ENCODE results near the gene PEX5L.
"Not testable (repeated sequence)": the region's sequence is repeated elsewhere in the genome, so short reads cannot be mapped to it uniquely, and the experiment has no call there.

The PEX5L gene

DNA sequence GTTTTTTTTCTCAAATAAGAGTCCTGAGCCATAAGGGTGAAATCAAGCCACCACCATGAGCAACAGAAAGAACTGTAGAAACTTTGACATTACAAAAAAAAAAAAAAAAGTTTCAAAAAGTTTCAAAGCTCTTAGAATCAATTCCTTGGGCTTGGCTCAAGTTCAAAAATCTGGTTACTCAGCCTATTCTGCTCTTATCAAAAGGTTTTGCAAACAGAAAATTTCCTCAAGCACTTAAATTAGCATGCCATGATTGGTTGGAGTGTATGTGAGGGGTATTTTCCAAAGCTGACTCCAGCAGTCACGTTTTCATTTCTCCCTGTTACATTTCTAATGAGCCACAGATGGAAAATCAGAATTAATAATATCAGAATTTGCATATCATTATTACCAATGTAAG, 12.1 kb upstream of the PEX5L start:
- TF ChIP-seq POLR2A (IDR thresholded peaks at IDR 0.05; ENCODE audit: low read depth, low read length): no peak
- no peak for FAIRE-seq
- DNase-seq (ENCODE audit: insufficient read length, low spot score): no peak

- DNase-seq (ENCODE audit: insufficient read length, low spot score): no peak
- TF ChIP-seq POLR2A (IDR thresholded peaks at IDR 0.05; ENCODE audit: low read depth, low read length): no peak
- FAIRE-seq: no peak
Measured at GRCh38 chr3:180048103-180048502, 11.4 kb upstream of the PEX5L start.

DNA sequence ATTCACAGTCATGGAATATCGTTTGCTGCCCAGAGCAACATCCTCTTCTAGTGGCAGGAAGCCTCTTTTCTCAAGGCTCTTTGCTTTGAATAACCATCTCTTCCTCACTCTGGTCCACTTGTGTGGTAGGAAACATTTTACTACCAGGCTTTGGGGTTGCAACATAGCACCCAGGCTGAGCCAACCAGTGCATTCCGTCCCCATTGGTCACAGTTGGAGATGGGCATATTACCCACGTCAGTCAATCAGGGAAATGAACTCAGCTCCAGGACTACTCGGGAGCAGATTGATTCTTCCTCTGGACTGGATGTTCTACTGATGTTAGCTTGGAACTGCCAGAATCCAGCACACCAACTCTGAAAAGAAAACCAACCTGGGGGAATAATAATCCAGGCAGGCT, 4.2 kb upstream of the PEX5L start:
- TF ChIP-seq POLR2A (IDR thresholded peaks at IDR 0.05; ENCODE audit: low read depth, low read length): no peak
- DNase-seq (ENCODE audit: insufficient read length, low spot score) (no peak), FAIRE-seq (peak; percentile 80)

- no peak for FAIRE-seq
- no peak for TF ChIP-seq POLR2A (IDR thresholded peaks at IDR 0.05; ENCODE audit: low read depth, low read length)
- DNase-seq (ENCODE audit: insufficient read length, low spot score): no peak
Measured at GRCh38 chr3:180036092-180036670, 556 bp downstream of the PEX5L start.

DNA sequence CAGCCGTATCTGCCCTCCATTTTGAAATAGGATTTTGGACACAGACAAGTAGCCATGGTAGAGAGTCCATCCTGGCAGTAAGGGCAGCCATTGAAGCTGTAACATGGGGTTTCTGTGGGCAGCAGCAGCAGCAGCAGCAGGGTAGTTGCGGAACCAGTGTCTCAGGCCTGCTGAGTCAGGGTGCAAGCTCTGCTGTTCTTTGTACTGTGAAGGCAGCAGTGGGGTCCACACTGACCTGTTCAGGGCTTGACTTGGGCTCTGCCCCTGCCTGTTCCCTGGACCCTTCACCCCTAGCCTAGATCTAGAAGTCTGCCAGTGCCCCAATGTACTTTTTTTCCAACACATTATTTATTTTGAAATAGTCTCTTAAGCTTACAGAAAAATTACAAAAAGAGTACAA, 9.7 kb downstream of the PEX5L start:
- DNase-seq (ENCODE audit: insufficient read length, low spot score) (no peak), FAIRE-seq (no peak)
- no peak for TF ChIP-seq POLR2A (IDR thresholded peaks at IDR 0.05; ENCODE audit: low read depth, low read length)

GRCh38 chr3:180018543-180018942, 18.2 kb downstream of the PEX5L start:
- FAIRE-seq: no peak
- DNase-seq (ENCODE audit: insufficient read length, low spot score): no peak
- TF ChIP-seq POLR2A (IDR thresholded peaks at IDR 0.05; ENCODE audit: low read depth, low read length): no peak

DNA sequence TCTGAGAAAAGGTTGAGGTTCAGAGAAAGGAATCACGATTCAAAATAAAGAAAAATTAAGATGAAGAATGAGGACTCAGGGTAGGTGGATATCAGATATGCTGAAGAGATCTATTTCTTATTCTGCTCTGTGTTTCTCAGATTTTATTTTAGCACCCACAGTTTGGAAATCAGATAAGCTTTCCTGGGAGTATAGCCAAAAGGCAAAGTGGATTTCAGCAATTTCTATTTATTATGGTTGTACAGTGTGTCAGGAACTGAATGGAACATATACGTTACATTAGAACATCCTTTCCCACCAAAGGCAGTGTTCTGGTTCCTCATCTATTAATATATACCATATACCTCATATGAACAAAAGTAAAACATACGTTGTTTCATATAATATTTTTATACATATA, 18.9 kb downstream of the PEX5L start:
- FAIRE-seq (no peak), DNase-seq (ENCODE audit: insufficient read length, low spot score) (no peak)
- TF ChIP-seq POLR2A (IDR thresholded peaks at IDR 0.05; ENCODE audit: low read depth, low read length): no peak

GRCh38 chr3:180011927-180012326, 24.8 kb downstream of the PEX5L start:
- no peak for TF ChIP-seq POLR2A (IDR thresholded peaks at IDR 0.05; ENCODE audit: low read depth, low read length)
- DNase-seq (ENCODE audit: insufficient read length, low spot score): no peak
- no peak for FAIRE-seq

GRCh38 chr3:180008318-180008717, 28.4 kb downstream of the PEX5L start:
- not testable (repeated sequence) for FAIRE-seq; DNase-seq (ENCODE audit: insufficient read length, low spot score)

GRCh38 chr3:180004542-180004941, 32.2 kb downstream of the PEX5L start:
- no peak for DNase-seq (ENCODE audit: insufficient read length, low spot score)
- TF ChIP-seq POLR2A (IDR thresholded peaks at IDR 0.05; ENCODE audit: low read depth, low read length): no peak
- no peak for FAIRE-seq

- no peak for TF ChIP-seq POLR2A (IDR thresholded peaks at IDR 0.05; ENCODE audit: low read depth, low read length)
- FAIRE-seq: no peak
- DNase-seq (ENCODE audit: insufficient read length, low spot score): no peak
Measured at GRCh38 chr3:180002006-180002405, 34.7 kb downstream of the PEX5L start.

DNA sequence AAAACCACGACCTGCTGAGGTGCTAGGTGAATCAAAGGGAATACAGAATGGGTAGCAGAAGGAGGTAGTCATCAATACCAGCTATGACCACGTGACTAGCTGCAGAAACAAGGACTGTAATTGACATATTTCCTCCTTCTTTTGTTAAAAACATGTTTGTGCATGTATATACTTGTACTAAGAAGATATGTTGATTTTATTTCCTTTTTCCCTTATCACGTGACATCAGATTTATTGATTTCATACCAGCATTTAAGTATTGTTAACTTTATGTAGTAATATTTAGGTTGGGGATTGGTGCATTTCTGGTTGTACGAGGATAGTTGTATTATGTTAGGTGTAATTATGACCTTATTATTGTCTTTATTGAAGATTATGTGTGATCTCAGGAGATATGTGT, 36.2 kb downstream of the PEX5L start:
- DNase-seq (ENCODE audit: insufficient read length, low spot score) (no peak), FAIRE-seq (no peak)
- no peak for TF ChIP-seq POLR2A (IDR thresholded peaks at IDR 0.05; ENCODE audit: low read depth, low read length)

DNA sequence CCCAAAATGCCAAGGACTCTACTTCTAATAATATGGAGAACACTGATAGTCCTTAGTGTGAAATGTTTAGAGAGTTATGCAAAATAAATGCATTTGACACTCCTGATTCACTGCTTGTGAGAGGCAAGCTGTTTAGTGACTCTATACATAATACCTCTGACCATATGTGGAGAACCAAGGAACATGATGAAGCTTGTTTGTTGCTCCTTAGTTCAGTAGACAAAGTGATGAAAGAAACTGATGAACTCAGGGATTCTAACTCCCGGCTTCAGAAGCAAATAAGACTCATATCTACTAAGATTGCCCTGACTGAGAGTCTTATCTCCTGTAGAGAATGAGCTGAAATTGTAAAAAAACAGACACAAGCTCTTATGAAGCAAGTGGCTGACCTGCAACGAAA, 41.3 kb downstream of the PEX5L start:
- FAIRE-seq: no peak
- TF ChIP-seq POLR2A (IDR thresholded peaks at IDR 0.05; ENCODE audit: low read depth, low read length): no peak
- no peak for DNase-seq (ENCODE audit: insufficient read length, low spot score)

- DNase-seq (ENCODE audit: insufficient read length, low spot score): no peak
- TF ChIP-seq POLR2A (IDR thresholded peaks at IDR 0.05; ENCODE audit: low read depth, low read length): no peak
- peak; percentile 48 for FAIRE-seq
Measured at GRCh38 chr3:179991883-179992282, 44.9 kb downstream of the PEX5L start.

- DNase-seq (ENCODE audit: insufficient read length, low spot score) (no peak), FAIRE-seq (peak; percentile 43)
- no peak for TF ChIP-seq POLR2A (IDR thresholded peaks at IDR 0.05; ENCODE audit: low read depth, low read length)
Measured at GRCh38 chr3:179991104-179991503, 45.6 kb downstream of the PEX5L start.

GRCh38 chr3:179981646-179982045, 55.1 kb downstream of the PEX5L start:
- no peak for FAIRE-seq
- DNase-seq (ENCODE audit: insufficient read length, low spot score): no peak
- TF ChIP-seq POLR2A (IDR thresholded peaks at IDR 0.05; ENCODE audit: low read depth, low read length): no peak
